Ecto neural progenitor cell (in vitro differentiated cells): ENCODE results near the gene FUCA1.

Experiments used
- DNase-seq: peaks from one replicate; pipeline ENCODE4 v3.0.0-alpha.2; 2018; ENCODE audit warnings: low spot score

The FUCA1 gene

DNA sequence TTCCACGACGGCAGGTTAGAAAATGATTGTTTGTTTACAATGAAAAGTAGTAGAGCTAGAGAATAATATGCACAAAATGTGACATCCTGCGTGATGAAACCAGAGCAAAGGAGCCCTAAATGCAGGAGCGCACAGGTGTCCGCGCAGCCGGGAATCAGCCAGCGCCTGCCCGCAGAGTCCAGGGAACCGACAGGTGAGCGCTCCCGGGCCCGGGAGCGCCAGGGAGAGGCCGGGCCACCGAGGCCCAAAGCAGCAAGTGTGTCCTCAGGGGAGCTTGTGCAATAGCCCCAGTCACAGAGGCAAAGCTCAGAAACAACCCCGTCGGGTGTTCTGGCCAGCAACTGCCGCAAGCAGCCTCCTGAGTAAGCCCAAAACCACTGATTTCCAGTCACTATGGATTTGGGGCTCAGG, 66.7 kb downstream of the FUCA1 start:
- no peak for DNase-seq

DNA sequence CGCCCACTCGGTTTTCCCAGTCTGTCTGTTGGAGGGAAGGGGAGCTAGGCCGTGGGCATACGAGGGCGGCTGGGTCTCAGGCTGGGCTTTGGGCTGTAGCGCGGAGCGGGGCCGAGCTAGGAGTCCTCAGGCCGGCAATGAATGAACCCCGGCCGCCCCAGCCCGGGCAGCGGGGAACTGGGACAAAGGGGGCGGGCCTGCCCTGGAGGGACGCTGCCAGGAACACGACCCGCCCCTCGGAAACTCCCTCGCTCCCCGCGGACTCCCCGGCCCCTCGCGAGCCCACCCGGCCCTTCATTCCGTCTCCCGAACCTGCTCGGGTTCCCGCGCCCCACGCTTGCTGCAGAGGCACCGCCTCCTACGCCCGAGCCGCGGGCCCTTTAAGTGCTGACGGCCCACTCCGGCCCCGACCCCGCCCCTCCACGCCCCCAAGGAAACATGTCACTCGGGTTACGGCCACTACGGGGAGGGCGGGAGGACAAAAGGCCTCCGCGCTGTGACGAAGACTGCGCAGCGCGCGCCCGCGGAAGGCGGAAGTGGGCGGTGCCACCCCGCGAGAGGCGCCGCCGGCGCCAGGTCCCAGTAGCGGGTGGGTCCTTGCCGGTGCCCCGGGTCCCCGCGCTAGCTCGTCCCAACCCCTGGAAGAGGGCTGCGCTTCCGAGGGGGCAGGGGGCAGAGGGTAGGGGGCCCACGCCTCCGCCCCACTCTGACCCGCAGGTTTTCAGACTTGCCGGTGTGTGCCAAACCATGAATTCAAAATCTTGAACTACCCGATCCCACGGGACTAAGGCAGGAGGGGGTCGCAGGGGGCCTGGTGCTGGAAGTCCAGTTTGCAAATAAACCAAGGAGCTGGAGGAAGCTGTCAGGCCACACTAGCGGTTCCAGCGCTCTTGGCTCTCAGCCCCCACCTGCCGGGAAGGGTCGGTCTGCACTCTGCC, 67.4 kb downstream of the FUCA1 start, which contains the start of gene GALE:
TSS of gene GALE (minus strand) at position 355 of the 938 bp plus-strand sequence. CDS start 1,747 bp downstream, outside the sequence.
- DNase-seq, result peak; percentile 91

DNA sequence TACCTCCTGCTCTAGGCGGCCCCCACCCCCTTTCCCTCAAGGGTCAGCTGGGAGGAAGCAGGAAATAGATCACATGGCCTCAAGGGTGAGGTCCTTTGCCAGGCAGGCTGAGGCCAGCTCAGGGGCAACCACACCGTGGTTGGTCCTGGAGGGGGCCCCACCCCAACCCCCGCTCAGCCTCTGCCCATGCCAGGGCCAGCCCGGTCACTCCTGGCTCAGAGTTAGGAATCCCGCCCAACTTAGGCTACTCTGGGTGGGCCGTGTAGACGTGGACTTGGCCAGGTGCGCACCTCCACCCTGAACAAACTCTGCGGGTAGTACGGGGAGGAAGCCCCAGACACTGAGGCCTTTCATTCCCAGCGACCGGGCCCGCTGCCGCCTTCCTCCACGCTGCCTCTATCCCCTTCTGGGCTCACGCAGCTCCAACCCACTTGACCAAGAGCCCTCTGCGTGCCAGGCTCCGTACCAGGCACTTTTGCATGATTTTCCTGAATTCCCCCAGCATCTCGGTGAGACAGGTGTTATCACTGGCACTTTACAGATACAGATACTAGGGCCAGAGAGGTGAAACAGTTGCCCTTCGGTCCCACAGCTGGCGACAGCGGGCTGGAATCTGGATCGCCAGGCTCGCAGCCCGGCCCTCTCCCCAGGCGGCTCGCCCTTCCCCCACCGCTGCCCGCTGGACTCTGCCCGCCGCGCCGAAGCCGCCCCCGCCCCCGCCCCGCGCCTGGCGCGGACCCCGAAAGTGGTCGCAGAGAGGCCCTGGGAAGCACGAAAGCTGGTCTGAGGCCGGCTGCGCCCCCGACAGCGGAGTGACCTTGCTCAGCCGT, 68.3 kb downstream of the FUCA1 start:
- peak; percentile 78 for DNase-seq

DNA sequence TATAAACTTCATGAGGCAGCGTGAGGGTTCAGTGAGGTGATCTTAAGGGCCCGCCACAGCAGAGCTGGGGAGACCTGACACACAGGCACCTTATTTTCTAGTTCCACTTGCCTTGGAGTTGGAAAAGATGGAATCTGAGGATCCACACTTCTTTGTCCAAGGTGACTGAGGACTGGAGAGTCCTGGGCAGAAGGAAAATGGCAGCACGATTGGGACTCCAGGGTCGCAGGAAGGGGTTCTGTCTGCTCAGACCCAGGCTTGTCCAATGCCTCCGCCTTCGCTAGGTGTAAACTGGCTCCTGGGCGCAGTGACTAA, 68.9 kb downstream of the FUCA1 start:
- DNase-seq, result no peak

DNA sequence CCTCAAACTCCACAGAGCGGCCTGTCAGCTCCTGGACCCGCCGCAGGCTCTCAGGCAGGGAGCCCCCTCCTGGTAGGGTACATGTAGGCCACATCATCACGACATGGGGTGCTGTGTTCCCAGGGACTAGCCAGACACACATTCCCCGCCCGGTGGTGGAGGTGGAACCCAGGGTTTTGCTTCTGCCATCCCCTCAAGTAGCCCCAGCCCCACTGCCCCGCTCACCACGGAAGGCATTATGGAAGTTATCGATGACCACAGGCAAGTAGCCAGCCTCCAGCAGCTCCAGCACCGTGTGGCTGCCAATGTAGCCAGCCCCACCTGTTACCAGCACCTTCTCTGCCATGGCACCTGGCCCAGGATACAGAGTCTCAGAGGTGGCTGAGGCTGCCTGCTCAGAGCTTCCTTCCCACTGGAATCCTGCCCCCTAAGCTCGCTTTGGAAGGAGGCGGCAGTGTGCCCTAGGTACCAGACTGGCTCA, 69.4 kb downstream of the FUCA1 start:
- DNase-seq, result no peak

DNA sequence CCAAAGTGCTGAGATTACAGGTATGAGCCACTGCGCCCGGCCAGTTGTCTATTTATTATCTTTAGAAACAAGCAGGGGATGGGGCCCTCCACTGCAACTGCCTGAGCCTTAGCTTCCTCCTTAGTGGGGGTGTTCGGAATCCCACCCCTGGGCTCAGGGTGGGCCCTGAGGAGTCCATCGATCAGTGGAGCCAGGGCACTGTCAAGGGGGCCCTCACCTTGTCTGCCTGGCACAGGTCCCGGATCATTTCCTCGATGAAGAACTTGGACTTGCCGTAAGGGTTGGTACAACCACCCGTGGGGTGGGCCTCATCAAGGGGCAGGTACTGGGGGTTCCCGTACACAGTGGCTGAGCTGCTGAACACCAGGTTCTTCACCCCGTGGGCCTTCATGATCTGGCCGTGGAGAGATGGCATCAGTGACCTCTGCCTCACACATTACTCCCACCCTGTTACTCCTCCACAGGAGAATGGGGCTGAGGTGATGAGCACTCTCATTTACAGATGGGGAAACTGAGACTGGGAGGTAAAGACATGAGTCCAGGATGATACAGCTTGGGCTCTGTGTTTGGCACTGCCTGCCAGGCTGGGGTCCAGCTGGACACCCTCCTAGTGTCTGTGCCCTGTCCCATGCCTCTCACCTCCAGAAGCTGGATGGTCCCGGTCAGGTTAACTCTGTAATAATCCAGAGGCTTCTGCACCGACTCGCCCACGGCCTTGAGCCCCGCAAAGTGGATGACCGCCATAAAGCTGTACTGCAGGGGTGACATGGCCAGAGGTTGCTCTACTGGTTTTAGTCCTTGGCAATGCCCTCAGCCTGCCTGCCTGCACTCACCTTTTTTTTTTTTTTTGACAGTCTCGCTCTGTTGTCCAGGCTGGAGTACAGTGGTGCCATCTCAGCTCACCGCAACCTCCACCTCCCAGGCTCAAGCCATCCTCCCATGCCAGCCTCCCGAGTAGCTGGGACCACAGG, 70.3 kb downstream of the FUCA1 start:
- DNase-seq, result no peak

DNA sequence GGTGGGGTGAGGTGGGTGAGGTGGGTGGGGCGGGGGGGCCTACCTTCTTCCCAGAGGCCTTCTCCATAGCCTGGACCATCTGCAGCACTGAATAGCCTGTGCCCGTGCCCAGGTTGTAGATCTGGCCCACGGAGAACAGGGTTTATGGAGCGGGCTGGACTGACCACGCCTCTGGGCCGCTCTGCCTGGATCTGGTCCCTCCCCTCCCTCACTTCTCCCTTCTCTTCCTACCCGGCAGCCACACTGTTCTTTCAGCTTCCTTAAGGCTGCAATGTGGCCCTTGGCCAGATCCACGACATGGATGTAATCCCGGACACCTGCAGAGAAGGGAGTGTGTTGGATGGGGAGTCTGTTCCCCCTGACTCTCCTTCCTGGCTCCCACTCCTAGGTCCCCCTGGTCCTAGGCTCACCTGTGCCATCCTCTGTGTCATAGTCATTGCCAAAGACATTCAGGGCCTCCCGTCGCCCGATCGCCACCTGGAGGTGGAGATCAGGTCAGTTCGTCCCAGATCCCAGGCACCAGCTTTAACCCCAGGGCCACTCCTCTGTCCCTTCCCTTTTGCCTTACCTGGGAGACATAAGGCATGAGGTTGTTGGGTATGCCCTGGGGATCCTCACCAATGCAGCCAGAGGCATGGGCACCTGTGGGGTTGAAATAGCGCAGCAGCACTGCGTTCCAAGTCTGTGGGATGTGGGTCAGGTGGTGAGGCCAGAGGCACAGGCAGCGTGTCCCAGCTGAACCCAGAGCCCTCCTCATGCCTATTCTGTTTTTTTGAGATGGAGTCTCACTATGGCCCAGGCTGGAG, 71.4 kb downstream of the FUCA1 start:
- no peak for DNase-seq

DNA sequence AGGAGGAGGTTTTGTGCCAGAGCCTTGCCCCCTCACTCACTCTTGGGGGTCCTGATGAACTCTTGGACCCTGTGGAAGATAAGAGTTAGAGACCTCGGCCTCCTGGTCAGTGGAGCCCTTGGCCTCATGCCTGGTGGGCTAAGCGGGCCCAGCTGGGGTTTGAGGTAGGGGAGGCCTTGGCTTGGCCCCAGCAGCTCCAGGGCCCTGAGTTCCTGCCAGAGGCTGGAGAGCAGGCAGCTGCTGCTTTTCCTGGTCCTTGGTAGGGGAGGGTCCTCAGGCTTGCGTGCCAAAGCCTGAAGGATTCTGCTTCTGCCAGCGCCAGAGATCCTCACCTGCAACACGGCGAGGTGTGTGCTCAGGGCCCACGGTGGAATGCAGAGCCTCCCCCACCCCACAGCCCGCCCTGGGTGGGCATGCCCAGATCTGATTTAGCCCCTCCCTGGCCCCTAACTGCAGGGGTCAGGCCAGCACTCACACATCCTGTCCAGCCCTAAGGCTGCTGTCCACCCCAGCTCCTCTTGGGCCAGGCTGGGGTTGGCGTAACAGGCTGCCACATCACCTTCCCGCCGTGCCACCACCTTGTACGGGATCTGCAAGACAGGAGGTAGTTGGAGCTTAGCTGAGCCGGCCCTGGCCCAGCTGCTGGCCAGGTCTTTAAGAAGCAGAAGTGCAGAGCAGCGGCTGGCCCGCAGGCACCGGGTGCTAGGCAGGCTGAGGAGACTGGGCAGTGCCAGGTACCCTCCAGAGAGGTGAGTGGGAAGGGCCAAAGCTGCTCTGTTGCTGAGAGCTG, 72.2 kb downstream of the FUCA1 start:
- no peak for DNase-seq
